GM04503 (cell line): ENCODE measurements around the gene ZNF500.

Source experiments
- DNase-seq: peaks from one replicate; pipeline ENCODE4 v3.0.0-alpha.2; 2012; ENCODE audit warnings: low read depth

ZNF500 gene

DNA sequence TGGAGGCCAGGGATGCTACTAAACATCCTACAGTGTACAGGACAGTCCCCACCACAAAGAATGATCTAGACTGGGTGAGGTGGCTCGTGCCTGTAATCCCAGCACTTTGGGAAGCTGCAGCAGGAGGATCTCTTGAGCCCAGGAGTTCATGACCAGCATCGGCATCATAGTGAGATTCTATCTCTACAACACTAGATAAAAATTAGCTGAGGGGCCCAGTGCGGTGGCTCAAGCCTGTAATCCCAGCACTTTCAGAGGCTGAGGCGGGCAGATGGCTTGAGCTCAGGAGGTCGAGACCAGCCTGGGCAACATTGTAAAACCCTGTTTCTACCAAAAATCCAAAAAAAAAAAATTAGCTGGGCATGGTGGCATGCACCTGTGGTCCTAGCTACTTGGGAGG is 5.4 kb upstream of the ZNF500 start:
- DNase-seq = no peak

DNA sequence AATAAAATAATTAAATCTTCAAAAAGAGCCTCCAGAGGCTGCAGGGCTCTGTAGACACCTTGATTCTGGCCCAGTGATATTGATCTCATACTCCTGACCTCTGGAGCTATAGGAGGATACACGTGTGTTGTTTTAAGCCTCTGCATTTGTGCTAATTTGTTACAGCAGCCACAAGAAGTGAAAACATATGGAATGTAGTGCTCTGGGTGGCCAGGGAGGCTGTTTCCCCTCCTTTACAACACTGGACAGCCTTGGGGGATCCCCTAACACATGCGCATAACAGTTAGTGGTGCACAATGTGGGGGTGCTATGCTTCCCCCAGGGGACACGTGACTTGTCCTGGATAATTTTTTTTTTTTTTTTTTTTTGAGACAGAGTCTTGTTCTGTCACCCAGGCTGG is 4.7 kb upstream of the ZNF500 start:
- DNase-seq = no peak

DNA sequence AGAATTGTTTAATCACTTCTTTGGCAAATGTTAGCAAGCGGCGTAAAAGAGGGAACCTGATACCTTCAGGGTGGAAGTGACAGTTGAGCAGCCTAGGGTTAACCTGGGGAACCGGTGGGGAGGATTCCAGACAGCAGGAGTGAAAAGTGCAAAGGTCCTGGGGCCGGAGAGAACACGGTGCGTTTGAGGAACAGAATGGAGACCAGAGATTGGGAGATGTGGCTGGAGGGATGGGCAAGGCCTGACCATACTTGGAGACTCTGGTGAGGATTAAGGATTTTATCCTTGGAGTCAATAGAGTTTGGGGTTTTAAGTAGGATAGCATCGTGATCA is 2.3 kb upstream of the ZNF500 start:
- DNase-seq = no peak

DNA sequence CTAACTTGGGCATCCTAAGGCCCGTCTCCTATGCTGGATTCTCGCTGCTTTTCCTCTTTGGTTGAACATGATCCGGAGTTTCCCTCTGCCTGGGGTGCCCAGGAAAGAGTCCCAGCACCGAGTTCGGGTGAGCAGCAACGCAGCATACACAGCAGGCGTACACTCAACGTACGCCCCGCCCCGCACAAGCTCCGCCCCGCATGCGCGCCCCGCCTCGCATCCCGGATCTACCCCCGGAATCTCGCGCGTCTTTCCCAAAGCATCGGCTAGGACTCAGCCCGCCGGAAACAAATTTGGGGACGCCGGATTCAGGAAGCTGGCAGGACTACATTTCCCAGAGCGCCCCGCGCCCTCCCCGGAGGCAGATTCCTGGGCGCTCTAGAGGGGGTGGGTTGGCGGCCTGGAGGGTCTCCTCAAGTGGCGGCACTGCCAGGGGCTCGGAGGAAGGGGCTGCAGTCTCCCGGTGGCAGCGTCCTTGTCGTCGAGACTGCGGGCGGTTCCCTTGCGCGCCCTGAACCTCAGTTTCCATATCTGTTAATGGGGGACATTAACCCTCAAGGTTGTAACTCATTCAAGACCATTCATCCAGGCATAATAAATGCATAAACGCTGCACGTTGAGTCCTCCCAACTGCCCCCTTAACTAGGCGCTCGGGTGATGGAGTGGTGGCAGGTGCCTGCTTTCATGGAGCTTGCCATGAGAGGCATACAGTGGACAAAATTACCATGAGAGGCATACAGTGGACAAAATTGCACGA is 1.8 kb upstream of the ZNF500 start:
- peak; percentile 73 for DNase-seq

DNA sequence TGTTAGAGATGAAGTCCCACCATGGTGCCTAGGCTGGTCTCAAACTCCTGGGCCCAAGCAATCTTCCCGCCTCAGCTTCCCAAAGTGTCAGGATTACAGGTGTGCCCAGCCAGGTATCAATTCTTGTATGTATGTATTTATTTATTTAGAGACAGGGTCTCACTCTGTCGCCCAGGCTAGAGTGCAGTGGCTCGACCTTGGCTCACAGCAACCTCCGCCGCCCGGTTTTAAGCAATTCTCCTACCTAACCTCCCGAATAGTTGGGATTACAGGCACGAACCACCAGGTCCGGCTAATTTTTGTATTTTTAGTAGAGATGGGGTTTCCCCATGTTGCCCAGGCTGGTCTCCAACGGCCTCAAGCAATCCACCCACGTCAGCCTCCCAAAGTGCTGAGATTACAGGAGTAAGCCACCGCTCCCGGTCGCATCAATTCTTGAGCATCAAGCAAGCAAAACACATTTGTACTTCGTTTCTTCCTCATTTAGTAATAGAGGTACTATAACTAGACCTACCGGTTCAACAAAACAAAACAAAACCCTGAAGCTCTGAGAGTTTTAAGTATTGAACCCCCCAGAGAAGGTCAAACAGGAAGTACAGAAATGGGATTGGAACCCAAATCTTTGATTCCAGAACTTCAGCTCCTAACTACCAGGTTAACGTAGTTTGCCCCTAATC is 1.0 kb upstream of the ZNF500 start:
- DNase-seq = peak; percentile 25

DNA sequence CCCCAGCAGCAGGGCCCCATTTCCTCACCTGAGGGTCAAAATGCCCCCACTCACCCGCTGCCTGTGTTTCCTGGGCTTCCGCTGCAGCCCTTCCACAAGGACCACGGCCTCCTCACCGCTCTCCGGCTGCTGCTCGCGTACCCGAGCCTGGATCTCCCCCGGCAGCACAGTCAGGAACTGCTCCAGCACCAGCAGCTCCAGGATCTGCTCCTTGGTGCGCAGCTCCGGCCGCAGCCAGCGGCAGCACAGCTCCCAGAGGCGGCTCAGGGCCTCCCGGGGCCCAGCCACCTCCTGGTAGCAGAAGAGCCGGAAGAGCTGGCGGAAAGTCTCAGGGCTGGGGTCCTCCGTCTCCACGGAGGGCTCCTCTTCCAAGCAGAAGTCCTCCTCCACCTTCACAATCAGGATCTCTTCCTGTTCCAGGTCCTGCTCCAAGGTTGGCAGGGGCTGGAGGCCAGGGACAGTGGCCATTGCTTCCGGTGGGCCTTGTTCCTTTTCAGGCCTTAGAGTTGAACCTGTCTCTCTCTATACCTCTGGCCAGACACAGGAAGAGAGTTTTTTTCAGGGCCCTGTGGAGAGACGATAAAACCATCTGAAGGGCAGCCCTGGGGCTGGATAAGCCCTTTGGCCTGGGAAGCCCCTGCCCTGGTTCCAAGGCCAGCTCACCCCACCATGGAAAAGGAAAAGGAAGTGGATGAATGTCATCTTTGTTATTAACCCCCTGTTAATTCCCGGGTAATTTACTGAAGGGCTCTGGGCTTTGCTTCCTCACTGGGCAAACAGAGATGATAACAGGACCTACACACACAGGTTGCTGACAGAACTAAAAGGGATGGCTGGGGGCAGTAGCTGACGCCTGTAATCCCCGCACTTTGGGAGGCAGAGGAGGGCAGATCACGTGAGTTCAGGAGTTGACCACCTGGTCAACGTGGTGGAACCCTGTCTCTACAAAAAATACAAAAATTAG is 1.2 kb downstream of the ZNF500 start:
- DNase-seq = no peak

DNA sequence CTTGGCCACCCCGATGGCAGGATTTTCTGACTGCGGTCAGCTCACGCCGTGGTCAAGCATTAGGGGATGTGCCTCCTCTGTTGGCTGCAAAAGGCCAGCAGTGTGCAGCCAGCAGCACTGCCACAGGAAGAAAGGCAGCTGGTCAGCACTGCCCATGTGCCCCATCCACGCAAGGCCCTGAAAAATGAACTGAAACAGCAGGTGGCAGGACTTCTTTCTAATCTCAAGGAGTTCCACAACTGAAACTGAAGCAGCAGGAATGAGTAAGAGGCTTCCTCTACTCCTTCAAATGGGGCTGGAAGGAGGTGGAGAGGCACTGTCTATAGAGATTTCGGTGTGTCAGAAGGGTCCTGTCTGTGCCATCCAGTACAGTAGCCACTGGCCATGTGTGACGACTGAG is 3.2 kb downstream of the ZNF500 start:
- no peak for DNase-seq

DNA sequence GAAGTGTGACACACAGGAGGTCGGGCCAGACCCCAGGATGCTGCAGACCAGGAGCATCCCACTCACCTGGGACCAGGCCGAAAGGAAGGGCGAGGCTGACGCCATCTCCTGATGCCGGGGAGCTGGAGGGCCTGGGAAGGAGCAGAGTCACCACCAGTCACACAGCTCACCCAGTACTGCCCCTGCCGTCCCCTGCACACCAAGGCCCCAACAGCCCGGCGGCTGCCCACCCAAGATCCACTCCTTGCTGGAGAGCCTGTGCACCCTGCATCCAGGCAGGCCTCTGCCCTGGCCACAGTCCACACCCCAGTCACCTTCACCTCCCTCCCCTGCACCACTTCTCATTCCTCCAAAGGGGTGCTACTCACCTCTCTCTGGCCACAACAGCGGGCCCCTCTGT is 4.8 kb downstream of the ZNF500 start:
- DNase-seq = no peak

DNA sequence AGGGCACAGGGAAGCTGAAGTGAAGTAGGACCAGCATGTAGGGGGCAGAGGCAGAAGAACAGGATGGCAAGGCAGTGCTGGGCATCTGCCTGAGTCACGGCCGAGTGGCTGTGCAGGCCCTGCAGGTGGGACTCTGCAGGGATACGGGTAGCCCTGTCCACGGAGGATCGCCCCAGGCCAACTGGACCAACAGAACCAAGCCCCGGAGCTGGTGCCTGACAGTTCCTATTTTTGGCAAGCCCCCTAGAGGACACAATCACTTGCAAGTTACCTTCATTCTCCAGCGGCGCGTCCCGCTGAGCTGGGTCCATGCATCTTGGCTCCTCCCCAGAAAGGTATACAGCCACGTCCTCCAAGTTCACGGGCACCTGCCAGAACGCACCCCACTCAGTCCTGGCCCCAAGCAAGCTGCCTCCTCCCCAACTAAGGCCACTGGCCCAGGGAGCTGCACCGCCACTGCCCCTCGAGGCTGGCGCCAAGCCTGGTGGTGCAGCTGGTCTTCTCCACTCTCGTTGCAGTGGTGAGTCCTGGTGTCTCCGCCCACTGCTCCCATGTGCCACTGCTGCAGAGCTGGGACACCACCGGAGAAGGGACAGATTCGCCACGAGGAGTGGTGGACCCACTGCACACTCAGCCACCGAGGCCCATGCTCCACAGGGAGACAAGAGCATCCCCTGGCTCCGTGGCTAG is 6.6 kb downstream of the ZNF500 start:
- no peak for DNase-seq

DNA sequence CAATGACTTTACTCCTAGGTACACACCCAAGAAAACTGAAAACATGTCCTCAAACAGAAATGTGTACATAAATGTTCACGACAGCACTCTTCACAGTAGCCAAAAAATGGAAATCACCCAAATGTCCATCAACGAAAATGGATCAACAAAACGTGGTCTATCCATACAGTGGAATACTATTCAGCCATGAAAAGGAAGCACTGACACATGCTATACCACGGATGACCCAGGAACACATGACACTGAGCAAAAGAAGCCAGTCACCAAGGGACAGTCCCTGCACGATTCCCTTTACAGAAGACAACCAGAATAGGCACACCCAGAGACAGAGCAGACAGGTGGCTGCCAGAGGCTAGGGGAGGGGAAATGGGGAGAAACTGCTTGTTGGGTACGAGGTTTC is 11.3 kb downstream of the ZNF500 start:
- no peak for DNase-seq

DNA sequence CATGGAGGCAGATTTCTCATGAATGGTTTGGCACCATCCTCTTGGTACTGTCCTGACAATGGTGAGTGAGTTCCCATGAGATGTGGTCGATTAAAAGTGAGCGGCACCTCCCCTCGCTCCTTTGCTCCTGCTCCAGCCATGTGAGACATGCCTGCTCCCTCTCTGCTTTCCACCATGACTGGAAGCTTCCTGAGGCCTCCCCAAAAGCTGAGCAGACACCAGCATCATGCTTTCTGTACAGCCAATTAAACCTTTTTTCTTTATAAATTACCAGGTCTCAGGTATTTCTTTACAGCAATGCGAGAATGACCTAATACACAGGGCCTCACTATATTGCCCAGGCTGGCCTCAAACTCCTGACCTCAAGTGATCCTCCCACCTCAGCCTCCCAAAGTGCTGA is 12.1 kb downstream of the ZNF500 start:
- no peak for DNase-seq

DNA sequence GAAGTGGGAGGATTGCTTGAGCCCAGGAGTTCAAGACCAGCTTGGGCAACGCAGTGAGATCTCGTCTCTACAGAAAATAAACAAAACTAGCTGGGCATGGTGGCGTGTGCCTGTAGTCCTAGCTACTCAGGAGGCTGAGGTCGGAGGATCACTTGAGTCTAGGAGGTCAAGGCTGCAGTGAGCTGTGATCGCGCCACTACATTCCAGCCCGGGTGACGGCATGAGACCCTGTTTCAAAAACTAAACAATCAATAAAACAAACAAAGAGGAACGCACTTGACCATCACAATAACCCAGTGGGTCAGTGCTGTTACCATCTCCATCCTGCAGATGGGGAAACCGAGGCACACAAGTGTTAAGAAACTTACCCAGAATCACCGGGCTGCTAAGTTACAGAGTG is 13.7 kb downstream of the ZNF500 start:
- DNase-seq = no peak

DNA sequence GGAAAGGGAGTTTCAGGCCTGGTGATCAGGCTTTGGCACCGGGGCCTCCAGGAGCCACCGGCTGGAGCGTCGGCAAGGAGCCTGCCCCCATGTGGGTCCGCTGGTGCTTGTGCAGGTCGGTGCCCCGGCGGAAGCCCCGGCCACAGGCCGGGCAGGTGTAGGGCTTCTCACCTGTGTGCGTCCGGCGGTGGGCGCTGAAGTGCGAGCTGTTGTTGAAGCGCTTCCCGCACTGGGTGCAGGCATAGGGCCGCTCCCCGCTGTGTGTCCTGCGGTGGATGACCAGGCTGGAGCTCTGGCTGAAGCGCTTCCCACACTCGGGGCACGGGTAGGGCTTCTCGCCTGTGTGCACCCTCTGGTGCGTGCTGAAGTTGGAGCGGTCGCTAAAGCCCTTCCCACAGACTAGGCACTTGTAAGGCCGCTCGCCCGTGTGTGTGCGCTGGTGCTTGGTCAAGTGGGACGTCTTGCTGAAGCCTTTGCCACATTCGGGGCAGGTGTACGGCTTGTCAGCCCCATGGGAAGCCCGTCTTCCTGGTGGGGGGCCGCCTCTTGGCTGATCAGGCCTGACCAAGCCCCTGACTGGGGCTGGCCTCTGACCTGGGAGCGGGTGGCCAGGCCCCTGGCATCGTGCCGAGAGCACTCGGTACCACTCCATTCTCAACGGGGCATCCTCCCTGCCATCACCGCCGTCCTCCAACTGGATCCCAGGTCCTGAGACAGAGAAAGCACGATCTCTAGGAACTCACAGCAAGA is 14.4 kb downstream of the ZNF500 start:
- DNase-seq = no peak

DNA sequence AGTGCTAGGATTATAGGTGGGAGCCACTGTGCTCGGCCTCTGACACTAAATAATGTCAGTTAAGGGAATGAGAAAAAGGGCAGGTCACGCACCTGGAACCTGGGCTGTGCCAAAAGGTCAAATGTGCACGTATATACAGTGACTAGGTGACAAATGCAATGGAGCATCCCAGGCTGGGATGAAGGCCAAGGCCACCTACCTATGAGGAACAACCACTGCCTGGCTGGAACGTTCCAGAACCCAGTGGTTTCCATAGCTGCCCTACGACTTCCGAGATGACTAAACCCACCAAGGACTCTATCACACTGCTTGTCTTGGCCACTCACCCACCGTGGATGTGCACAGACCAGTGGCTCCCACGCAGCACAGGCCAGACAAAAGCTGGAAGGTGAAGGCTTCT is 16.1 kb downstream of the ZNF500 start:
- DNase-seq = no peak

DNA sequence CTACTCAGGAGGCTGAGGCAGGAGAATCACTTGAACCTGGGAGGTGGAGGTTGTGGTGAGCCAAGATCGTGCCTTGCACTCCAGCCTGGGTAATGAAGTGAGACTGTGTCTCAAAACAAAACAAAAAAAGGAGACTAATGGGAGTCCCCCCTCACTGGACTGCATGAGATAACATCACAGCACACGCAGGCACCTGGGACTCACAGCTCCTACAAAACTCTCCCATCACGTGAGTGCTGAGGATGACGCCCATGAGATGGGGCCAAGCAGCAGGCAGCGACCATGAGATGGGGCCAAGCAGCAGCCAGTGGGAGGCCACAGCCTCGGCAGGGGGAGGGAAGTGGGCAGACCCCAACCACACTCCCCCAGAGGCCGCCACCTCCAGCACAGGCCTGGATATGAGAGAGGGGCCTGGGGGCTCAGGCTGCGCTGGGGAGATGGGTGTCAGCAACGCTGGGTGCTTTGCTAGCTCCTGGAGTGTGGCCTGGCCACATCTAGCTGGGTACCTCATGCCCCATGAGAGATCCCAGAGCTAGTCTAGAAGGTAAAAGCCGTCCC is 17.2 kb downstream of the ZNF500 start:
- DNase-seq = no peak

DNA sequence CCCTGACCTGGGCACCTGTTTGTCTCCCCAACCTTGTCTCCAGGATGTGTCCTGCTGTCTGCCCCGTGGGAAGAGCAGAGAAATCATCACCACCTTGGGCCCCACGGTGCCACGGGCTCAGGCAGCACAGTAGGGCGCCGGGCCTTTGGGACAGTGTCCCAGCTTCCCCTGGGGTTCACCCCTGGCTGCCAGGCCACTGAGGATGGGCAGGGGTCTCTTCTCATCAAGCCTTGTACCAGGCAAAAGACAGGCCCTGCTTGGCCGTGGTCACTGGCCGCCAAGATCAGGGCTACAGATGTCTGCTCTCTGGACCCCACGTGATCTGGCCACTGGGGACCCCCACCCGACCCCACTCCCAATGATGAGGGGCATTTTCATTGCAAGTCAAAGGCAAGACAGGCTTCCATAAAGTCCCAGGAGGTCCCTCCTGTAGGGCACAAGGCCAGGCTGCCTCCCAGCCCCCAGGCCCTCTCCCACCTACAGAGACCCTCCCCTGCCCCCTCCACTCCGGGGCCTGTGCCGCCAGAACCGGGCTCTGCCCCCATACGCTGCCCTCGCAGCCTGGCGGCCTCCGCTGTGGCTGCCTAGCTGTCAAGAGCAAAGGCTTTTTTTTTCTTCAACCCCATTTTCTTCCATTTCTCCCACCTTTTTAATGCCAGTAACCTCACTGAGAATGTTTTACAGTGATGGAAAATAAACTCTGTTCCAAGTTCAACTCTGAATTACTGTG is 18.1 kb downstream of the ZNF500 start:
- no peak for DNase-seq

DNA sequence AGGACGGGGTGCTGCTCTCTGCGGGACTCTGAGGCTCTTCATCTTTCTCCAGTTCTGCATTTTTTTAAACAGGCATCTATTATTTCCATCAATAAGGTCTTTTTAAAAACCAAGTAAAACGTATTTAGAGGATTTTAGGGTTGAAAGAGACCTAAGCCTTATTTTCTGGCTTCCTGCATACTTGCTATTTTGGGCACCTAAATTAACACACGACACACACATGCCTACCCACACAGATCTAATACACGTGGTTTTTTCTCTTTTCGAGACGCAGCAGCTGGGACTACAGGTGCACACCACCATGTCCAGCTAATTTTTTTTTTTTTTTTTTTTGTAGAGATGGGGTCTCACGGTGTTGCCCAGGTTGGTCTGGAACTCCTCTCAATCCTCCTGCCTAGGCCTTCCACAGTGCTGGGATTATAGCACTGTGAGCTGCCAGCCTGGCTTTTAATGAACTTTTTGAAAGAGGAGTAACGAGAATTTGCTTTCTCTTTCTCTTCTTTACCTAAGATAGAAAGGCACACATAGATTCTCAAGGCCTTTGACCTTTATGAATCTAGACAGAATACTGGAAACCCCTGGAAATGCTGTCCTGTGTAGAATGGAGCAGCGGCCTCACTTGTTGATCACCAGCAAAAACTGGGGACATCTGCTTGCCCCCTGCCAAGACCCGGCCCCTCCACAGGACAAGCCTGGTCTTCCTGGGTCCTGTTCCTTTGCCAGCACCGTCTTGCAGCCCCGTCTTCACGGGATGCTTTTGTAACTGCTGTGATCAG is 18.9 kb downstream of the ZNF500 start:
- DNase-seq = no peak

DNA sequence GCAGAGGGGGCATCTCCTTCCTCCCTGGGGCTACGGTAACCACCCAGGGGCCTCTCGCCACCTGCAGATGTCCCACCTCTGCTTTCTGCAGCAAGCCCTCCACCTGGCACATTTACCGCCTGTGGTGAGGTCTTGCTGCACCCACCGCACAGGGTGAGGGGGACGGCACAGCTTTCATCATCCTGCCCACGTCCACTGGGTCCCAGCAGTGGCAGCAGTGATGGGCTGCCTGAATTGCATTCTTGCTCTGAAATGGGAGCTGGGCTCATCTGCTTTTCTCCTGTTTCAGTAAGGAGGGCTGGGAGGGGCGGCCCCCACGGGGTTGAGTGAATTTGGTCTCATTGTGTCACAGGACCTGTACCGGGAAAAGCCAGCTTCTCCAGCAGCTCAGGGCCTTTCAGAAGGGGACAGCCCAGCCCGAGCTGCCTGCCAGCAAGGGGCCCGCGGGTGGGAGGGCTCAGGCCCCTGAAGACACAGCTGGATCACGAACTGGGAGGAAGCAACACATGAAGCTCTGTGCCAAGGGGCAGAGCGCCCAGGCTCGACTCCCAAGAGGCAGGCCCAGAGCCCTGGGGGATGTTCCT is 19.9 kb downstream of the ZNF500 start:
- DNase-seq = no peak

DNA sequence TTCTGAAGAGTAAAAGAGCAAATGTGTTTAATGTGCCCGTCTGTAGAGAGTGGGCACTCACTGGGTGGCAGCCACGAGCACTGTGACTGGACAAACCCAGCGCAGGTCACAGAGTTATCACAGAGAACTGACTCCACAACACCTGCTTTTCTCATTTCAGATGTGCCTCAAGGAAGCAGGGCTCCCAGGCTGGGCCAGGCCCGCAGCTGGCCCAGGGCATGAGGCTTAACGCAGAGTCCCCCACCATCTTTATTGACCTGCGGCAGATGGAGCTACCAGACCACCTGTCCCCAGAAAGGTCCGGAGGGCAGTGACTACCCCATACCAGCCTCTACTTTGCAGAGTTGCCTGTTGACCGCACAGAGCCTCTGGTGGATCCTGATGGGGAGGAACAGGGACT is 20.7 kb downstream of the ZNF500 start:
- DNase-seq = no peak

DNA sequence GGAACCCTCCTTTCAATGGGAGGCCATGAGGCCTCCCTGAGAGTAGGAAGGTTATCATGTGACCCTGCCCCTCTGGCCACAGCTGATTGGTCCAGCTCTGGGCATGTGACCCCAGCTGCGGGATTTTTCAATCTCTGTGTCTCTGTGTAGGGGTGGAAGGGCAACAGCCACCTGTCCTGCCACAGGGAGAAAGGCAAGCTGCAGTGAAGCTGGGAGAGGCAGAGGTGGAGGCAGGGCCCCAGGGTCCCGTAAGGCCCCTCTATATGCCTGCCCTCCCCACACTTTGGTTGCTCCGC is 21.7 kb downstream of the ZNF500 start:
- no peak for DNase-seq
